Heart left ventricle (tissue), 16 donors: Measurements from ENCODE around the gene NPHP1. TPM values are rescaled to one million over a fixed set of nuclear protein-coding genes. Genes with fewer than 3 reads are reported as not detected.
"Not testable (repeated sequence)": the region's sequence is repeated elsewhere in the genome, so short reads cannot be mapped to it uniquely, and the experiment has no call there.

Experiments
- ATAC-seq, 4 donors: fragments of 200-7000 bp; cut with Tn5 transposase; one replicate each; pipeline ENCODE4 v1.9.1; 2020 to 2022; ENCODE audit warnings: moderate library complexity in 4 of 4, mild to moderate bottlenecking in 3 of 4, moderate number of reproducible peaks in 1 of 4
- DNase-seq, 5 donors: peaks; one replicate each; pipeline ENCODE4 v3.0.0-alpha.2; 2020
- H3K27ac ChIP-seq, 12 donors: fragments of 200-600 bp; sonication (generic) in 4 of 12; one replicate each; pipeline versions ENCODE4 v1.5.0 to v1.8.0; 2016 to 2022; ENCODE audit warnings: mild to moderate bottlenecking in 2 of 12
- H3K27me3 ChIP-seq, 9 donors: fragments of 200-600 bp; sonication (generic) in 2 of 9; one replicate each; pipeline versions ENCODE4 v1.5.1 to v1.8.0; 2016 to 2022; ENCODE audit warnings: mild to moderate bottlenecking in 3 of 9
- H3K36me3 ChIP-seq, 9 donors: fragments of 200-600 bp; sonication (generic) in 2 of 9; one replicate each; pipeline versions ENCODE4 v1.5.0 to v1.8.0; 2018 to 2022; ENCODE audit warnings: mild to moderate bottlenecking in 2 of 9
- H3K4me1 ChIP-seq, 12 donors: fragments of 200-600 bp; sonication (generic) in 4 of 12; one replicate each; pipeline versions ENCODE4 v1.5.0 to v1.8.0; 2016 to 2022; ENCODE audit warnings: mild to moderate bottlenecking in 3 of 12
- H3K4me3 ChIP-seq, 12 donors: fragments of 200-600 bp; sonication (generic) in 4 of 12; one replicate each; pipeline versions ENCODE4 v1.5.0 to v1.8.0; 2017 to 2022; ENCODE audit warnings: mild to moderate bottlenecking in 9 of 12, moderate library complexity in 4 of 12
- H3K9me3 ChIP-seq, 12 donors: fragments of 200-600 bp; sonication (generic) in 4 of 12; one replicate each; pipeline versions ENCODE4 v1.5.0 to v1.8.0; 2016 to 2022; ENCODE audit warnings: mild to moderate bottlenecking in 1 of 12
- POLR2A ChIP-seq, 2 donors: fragments of 450-650 bp; IDR thresholded peaks; one replicate each; pipeline ENCODE4 v1.6.1; 2017; ENCODE audit warnings: antibody characterized with exemption in 2 of 2, mild to moderate bottlenecking in 2 of 2, moderate library complexity in 2 of 2
- WGBS, 4 donors: extraction: QIAGEN DNeasy Blood & Tissue Kit in 2 of 4; methylation state at CpG; one replicate each; pipeline versions ENCODE4 v1.1.5 to v1.1.7; 2013 to 2018; 5-methylcytosine and 5-hydroxymethylcytosine counted together
- intact Hi-C, 10 donors: fragments of 100-400 bp; cut with DNase I; formaldehyde crosslinking; loops; one replicate each; pipeline versions ENCODE4 v1.11.1 to v1.14.2; 2022
- polyA plus RNA-seq, 2 donors: library from polyadenylated mRNA; stranded (reverse); fragments of 200-250 nt; gene quantifications; one replicate each; pipeline ENCODE4 v1.2.3, GENCODE V29; 2013
- total RNA-seq, 9 donors: library from RNA; depleted of rRNA in 2 of 9; stranded (reverse); fragments of >200 nt in 2 of 9; fragmentation: NEBNext Ultra II Directional in 3 of 9; extraction: Animal tissue kit (Norgen Biotek cat#: 25700) in 3 of 9; gene quantifications; one replicate each; pipeline versions ENCODE4 v1.1.0 to v1.2.4, GENCODE V29; 2016 to 2023
- TF ChIP-seq, protein P1 (sequence below), 12 donors: fragments of 200-600 bp; sonication (generic) in 4 of 12; IDR thresholded peaks; one replicate each; pipeline versions ENCODE4 v1.5.0 to v1.8.0; 2018 to 2022; ENCODE audit warnings: antibody characterized with exemption in 12 of 12, mild to moderate bottlenecking in 5 of 12
- donor health status: ischemic (EF 13 %, LVEDD 7.1; RV severe dilation, severe dysfunction).
- donor health status: healthy with polysubstance abuse.
- donor health status: DM: no; HTN: yes; CAD: no.
- donor health status: DM: no; HTN: no; CAD: no.
- donor health status: ischemic (EF 25% LVEDD 6.9; RV normal size, moderate dysfunction).
- donor health status: ischemic (EF 25% LVEDD 5.7; RV mildly dilated, moderate dysfunction).
- donor health status: healthy.
- donor health status: DM: yes; HTN: yes; CAD: no.
- donor health status: ischemic (EF 35%, LVEDD 5.7; RV mildly dilated, moderate dysfunction).
- donor health status: nonischemic (EF 11% LVEDD 7.7; RV severe dilation, severe dysfunction).
- donor health status: DM: yes; HTN: yes; CAD: no.
- donor health status: PGD.
- donor health status: ischemic (EF 29% LVEDD 5.4; RV normal size, mild dysfunction).
- donor health status: nonischemic (EF 23%, LVEDD 6.1; RV moderate dilation, normal function).

NPHP1 gene
- total and polyA plus RNA-seq, 11 donors, result 4.7 to 7.9 (median 5.6) TPM

DNA sequence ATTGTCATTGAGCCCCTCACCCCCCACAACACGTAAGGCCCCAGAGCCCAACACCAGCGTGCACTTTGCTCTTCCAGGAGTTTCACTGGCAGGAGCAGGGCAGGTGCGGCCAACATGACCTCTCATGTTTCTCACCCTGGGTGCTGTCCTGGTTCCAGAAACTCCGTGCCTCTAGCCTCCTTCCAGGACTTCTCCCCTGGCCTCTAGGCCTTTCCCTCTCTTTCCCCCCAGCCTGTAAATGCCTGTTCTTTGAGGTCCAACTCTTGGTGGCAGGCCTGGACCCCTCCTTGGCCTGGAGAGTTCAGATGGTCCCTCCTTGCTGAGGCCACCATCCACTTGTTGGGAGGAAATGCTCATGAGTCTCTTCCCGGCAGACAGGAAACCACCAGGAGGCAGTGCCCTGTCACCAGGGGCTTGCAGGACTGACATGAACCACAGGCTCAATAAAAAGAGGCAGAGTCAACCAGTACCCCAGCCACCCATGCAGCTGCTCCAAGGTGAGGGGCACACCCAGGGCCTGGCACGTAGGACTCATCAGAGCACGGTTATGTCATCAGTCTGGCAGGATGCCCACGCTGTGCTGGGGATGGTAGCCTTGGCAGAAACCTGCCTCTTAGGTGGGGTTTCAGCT lies 90.7 kb downstream of the NPHP1 start:
- Histone ChIP-seq H3K36me3 (no peaks in the 10 kb centered on the region), H3K27ac (peak overlapping the region; percentile 23 to 88 (median 84)), H3K4me1 (peaks cover 0 to 35% (median 14%) of the 10 kb centered on the region in 12 donors), H3K4me3 (peak overlapping the region in 11 of 12 donors; percentile 42 to 69 (median 56)), H3K27me3 (peaks cover 0 to 27% (median 17%) of the 10 kb centered on the region in 9 donors), H3K9me3 (peaks cover 0 to 6% (median 0%) of the 10 kb centered on the region in 12 donors)
- peak in 3 of 5 donors; percentile 53 to 65 (median 65) for DNase-seq
- WGBS, 4 donors, result 60 to 71% (median 65%) methylated on average over 8 of the region's 8 CpGs
- intact Hi-C loops, result loop anchor here in 2 of 10 donors (2.0 kb wide), 1 partner anchor 43 kb away; no protein-coding TSS in a partner anchor
- ATAC-seq, result peak in 3 of 4 donors; percentile 18 to 46 (median 23)
- TF ChIP-seq, protein P1, sequence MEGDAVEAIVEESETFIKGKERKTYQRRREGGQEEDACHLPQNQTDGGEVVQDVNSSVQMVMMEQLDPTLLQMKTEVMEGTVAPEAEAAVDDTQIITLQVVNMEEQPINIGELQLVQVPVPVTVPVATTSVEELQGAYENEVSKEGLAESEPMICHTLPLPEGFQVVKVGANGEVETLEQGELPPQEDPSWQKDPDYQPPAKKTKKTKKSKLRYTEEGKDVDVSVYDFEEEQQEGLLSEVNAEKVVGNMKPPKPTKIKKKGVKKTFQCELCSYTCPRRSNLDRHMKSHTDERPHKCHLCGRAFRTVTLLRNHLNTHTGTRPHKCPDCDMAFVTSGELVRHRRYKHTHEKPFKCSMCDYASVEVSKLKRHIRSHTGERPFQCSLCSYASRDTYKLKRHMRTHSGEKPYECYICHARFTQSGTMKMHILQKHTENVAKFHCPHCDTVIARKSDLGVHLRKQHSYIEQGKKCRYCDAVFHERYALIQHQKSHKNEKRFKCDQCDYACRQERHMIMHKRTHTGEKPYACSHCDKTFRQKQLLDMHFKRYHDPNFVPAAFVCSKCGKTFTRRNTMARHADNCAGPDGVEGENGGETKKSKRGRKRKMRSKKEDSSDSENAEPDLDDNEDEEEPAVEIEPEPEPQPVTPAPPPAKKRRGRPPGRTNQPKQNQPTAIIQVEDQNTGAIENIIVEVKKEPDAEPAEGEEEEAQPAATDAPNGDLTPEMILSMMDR (IDR thresholded peaks at IDR 0.05), result peak in 6 of 12 donors; percentile 14 to 44 (median 24)
- TF ChIP-seq POLR2A (IDR thresholded peaks at IDR 0.05), result no peak

DNA sequence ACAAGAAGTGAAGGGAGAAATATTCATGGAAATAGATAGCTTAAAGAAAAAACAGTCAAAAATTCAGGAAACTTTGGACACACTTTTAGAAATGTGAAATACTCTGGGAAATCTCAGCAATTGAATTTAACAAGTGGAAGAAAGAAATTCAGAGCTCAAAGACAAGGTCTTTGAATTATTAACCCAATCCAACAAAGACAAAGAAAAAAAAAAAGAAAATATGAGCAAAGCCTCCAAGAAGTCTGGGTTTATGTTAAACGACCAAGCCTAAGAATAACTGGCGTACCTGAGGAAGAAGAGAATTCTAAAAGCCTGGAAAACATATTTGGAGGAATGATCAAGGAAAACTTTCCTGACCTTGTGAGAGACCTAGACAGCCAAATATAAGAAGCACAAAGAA lies 96.5 kb downstream of the NPHP1 start:
- H3K27ac ChIP-seq, H3K27me3 ChIP-seq, intact Hi-C loops, ATAC-seq, H3K9me3 ChIP-seq, DNase-seq, H3K4me3 ChIP-seq, H3K36me3 ChIP-seq: not testable (repeated sequence)
- H3K4me1 ChIP-seq, result peaks cover 0 to 35% (median 7%) of the 10 kb centered on the region in 12 donors
- WGBS, 4 donors, result 89 to 94% (median 91%) methylated on average over 2 of the region's 2 CpGs

GRCh38 chr2:110107092-110108079 lies 97.4 kb downstream of the NPHP1 start:
- no peaks in the 10 kb centered on the region for H3K27me3 ChIP-seq
- H3K27ac ChIP-seq, result peak overlapping the region in 7 of 12 donors; percentile 5 to 34 (median 32)
- H3K9me3 ChIP-seq, result peaks cover 0 to 6% (median 0%) of the 10 kb centered on the region in 12 donors
- WGBS, 4 donors, result 80 to 90% (median 88%) methylated on average over 3 of the region's 3 CpGs
- intact Hi-C loops, result loop anchor here in 1 of 10 donors (2.0 kb wide), 1 partner anchor 31 kb away; no protein-coding TSS in a partner anchor
- no peak overlapping the region for H3K4me3 ChIP-seq
- peaks cover 0 to 42% (median 10%) of the 10 kb centered on the region in 12 donors for H3K4me1 ChIP-seq
- ATAC-seq (peak in 1 of 4 donors; percentile 47), DNase-seq (no peak)
- H3K36me3 ChIP-seq, result peaks cover 0 to 4% (median 0%) of the 10 kb centered on the region in 9 donors
- TF ChIP-seq, protein P1 (IDR thresholded peaks at IDR 0.05), result no peak
- no peak for TF ChIP-seq POLR2A (IDR thresholded peaks at IDR 0.05)

- 59 to 72% (median 71%) methylated on average over 6 of the region's 6 CpGs for WGBS, 4 donors
- no peak for DNase-seq
- H3K4me3 ChIP-seq, result no peak overlapping the region
- no peak for TF ChIP-seq POLR2A (IDR thresholded peaks at IDR 0.05)
- TF ChIP-seq, protein P1 (IDR thresholded peaks at IDR 0.05), result no peak
- H3K9me3 ChIP-seq, result peaks cover 0 to 6% (median 0%) of the 10 kb centered on the region in 12 donors
- ATAC-seq, result peak in 1 of 4 donors; percentile 38
- H3K27me3 ChIP-seq, result no peaks in the 10 kb centered on the region
- peaks cover 0 to 49% (median 16%) of the 10 kb centered on the region in 12 donors for H3K4me1 ChIP-seq
- peaks cover 0 to 4% (median 0%) of the 10 kb centered on the region in 9 donors for H3K36me3 ChIP-seq
- intact Hi-C loops, result loop anchor here in 1 of 10 donors (1.0 to 2.0 kb wide), 2 partner anchors 9 to 32 kb away; partner anchors contain the start of gene MALL
- H3K27ac ChIP-seq, result peak overlapping the region in 4 of 12 donors; percentile 14 to 34 (median 33)
Observed at GRCh38 chr2:110106642-110107041, 98.2 kb downstream of the NPHP1 start.
